Neural progenitor cell (in vitro differentiated cells): ENCODE measurements around the gene NUBP2. TPM values are rescaled to one million over a fixed set of nuclear protein-coding genes. Genes with fewer than 3 reads are reported as not detected.

Experiments used
- DNase-seq: peaks from one replicate; pipeline ENCODE4 v3.0.0-alpha.2; 2016; ENCODE audit warnings: low spot score
- H2AFZ ChIP-seq: fragments of 200-600 bp; sonication (generic); replicated peaks from 2 replicates; pipeline ENCODE4 v1.6.1; 2016; ENCODE audit warnings: antibody characterized with exemption
- H3F3A ChIP-seq: fragments of 200-600 bp; sonication (generic); 2 replicates; pipeline ENCODE4 v1.6.1; 2016; ENCODE audit warnings: antibody characterized with exemption, low read depth
- H3K27ac ChIP-seq: fragments of 200-600 bp; sonication (generic); 2 replicates; pipeline ENCODE4 v1.5.1; 2016; ENCODE audit warnings: mild to moderate bottlenecking
- H3K27me3 ChIP-seq: fragments of 200-600 bp; sonication (generic); 2 replicates; pipeline ENCODE4 v1.6.1; 2016; ENCODE audit warnings: mild to moderate bottlenecking, moderate library complexity
- H3K36me3 ChIP-seq: fragments of 200-600 bp; sonication (generic); 2 replicates; pipeline ENCODE4 v1.5.1; 2016
- H3K4me1 ChIP-seq: fragments of 200-600 bp; sonication (generic); 2 replicates; pipeline ENCODE4 v1.6.1; 2016; ENCODE audit warnings: mixed run types
- H3K4me2 ChIP-seq: fragments of 200-600 bp; sonication (generic); 2 replicates; pipeline ENCODE4 v1.6.1; 2016
- H3K4me3 ChIP-seq: fragments of 200-600 bp; sonication (generic); 2 replicates; pipeline ENCODE4 v1.5.1; 2016
- H3K79me2 ChIP-seq: fragments of 200-600 bp; sonication (generic); 2 replicates; pipeline ENCODE4 v1.6.1; 2016; ENCODE audit warnings: low read depth
- H3K9ac ChIP-seq: fragments of 200-600 bp; sonication (generic); 2 replicates; pipeline ENCODE4 v1.6.1; 2016
- H3K9me3 ChIP-seq: fragments of 200-600 bp; sonication (generic); 2 replicates; pipeline ENCODE4 v1.5.1; 2016; ENCODE audit warnings: low read depth
- H4K20me1 ChIP-seq: fragments of 200-600 bp; sonication (generic); 2 replicates; pipeline ENCODE4 v1.6.1; 2016; ENCODE audit warnings: low read depth
- H3K27ac Mint-ChIP-seq: 3 replicates; pipeline ENCODE4 v1.8.0; 2021; ENCODE audit warnings: mixed read lengths
- H3K27me3 Mint-ChIP-seq: 2 replicates; pipeline ENCODE4 v1.8.0; 2022; ENCODE audit warnings: low read depth, mild to moderate bottlenecking, inconsistent platforms, moderate library complexity, mixed read lengths; ENCODE audit not compliant: insufficient read depth
- H3K36me3 Mint-ChIP-seq: 3 replicates; pipeline ENCODE4 v1.8.0; 2021; ENCODE audit warnings: mixed read lengths
- H3K4me1 Mint-ChIP-seq: 3 replicates; pipeline ENCODE4 v1.8.0; 2021; ENCODE audit warnings: mixed read lengths
- H3K4me3 Mint-ChIP-seq: 3 replicates; pipeline ENCODE4 v1.8.0; 2021; ENCODE audit warnings: mild to moderate bottlenecking, moderate library complexity, mixed read lengths
- H3K9me3 Mint-ChIP-seq: 3 replicates; pipeline ENCODE4 v1.8.0; 2020; ENCODE audit warnings: mixed read lengths
- EZH2 ChIP-seq: fragments of 200-600 bp; sonication (generic); IDR thresholded peaks from 2 replicates; pipeline ENCODE4 v1.6.1; 2017; ENCODE audit warnings: antibody characterized with exemption, mild to moderate bottlenecking, moderate library complexity
- EZH2phosphoT487 ChIP-seq: fragments of 200-600 bp; sonication (generic); IDR thresholded peaks from 2 replicates; pipeline ENCODE4 v1.6.1; 2017; ENCODE audit warnings: antibody characterized with exemption
- total RNA-seq: library from RNA; depleted of rRNA; stranded (reverse); fragments of >200 nt; gene quantifications from 2 replicates; pipeline ENCODE4 v1.2.3, GENCODE V29; 2015; ENCODE audit warnings: low replicate concordance
- TF ChIP-seq, protein P1 (sequence below): fragments of 200-600 bp; sonication (generic); IDR thresholded peaks from 2 replicates; pipeline ENCODE4 v1.5.1; 2017; ENCODE audit warnings: antibody characterized with exemption, mild to moderate bottlenecking

NUBP2 gene
- total RNA-seq, 1 donor from 2014 or later, result 22.8 TPM

GRCh38 chr16:1754204-1754603 is 28.6 kb upstream of the NUBP2 start:
- Histone ChIP-seq H2AFZ (no peak overlapping the region), H3K79me2 (no peaks in the 10 kb centered on the region), H3K4me1 (no peaks in the 10 kb centered on the region), H3K9ac (no peak overlapping the region), H3K27ac (no peak overlapping the region), H3K27me3 (no peaks in the 10 kb centered on the region), H3K4me2 (no peak overlapping the region), H4K20me1 (no peaks in the 10 kb centered on the region), H3K36me3 (no peaks in the 10 kb centered on the region), H3F3A (no peaks in the 10 kb centered on the region), H3K4me3 (no peak overlapping the region), H3K9me3 (no peaks in the 10 kb centered on the region)
- no peak overlapping the region for H3K27ac Mint-ChIP-seq
- TF ChIP-seq EZH2phosphoT487 (no peak), EZH2 (no peak)
- TF ChIP-seq, protein P1, sequence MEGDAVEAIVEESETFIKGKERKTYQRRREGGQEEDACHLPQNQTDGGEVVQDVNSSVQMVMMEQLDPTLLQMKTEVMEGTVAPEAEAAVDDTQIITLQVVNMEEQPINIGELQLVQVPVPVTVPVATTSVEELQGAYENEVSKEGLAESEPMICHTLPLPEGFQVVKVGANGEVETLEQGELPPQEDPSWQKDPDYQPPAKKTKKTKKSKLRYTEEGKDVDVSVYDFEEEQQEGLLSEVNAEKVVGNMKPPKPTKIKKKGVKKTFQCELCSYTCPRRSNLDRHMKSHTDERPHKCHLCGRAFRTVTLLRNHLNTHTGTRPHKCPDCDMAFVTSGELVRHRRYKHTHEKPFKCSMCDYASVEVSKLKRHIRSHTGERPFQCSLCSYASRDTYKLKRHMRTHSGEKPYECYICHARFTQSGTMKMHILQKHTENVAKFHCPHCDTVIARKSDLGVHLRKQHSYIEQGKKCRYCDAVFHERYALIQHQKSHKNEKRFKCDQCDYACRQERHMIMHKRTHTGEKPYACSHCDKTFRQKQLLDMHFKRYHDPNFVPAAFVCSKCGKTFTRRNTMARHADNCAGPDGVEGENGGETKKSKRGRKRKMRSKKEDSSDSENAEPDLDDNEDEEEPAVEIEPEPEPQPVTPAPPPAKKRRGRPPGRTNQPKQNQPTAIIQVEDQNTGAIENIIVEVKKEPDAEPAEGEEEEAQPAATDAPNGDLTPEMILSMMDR, result no peak
- no peak for DNase-seq
- peaks cover 4% of the 10 kb centered on the region for H3K27me3 Mint-ChIP-seq
- no peaks in the 10 kb centered on the region for H3K9me3 Mint-ChIP-seq
- H3K4me3 Mint-ChIP-seq, result no peak overlapping the region
- H3K36me3 Mint-ChIP-seq, result peaks cover 5% of the 10 kb centered on the region
- H3K4me1 Mint-ChIP-seq, result no peaks in the 10 kb centered on the region

GRCh38 chr16:1757714-1758461 is 24.9 kb upstream of the NUBP2 start:
- H3K4me3 ChIP-seq, result no peak overlapping the region
- no peaks in the 10 kb centered on the region for H3K9me3 ChIP-seq
- Mint-ChIP-seq H3K9me3 (no peaks in the 10 kb centered on the region), H3K27me3 (peaks cover 4% of the 10 kb centered on the region), H3K36me3 (peaks cover 7% of the 10 kb centered on the region), H3K4me3 (no peak overlapping the region), H3K27ac (no peak overlapping the region), H3K4me1 (no peaks in the 10 kb centered on the region)
- no peak for DNase-seq
- H3K27me3 ChIP-seq, result no peaks in the 10 kb centered on the region
- no peaks in the 10 kb centered on the region for H3K79me2 ChIP-seq
- H2AFZ ChIP-seq, result no peak overlapping the region
- no peak overlapping the region for H3K27ac ChIP-seq
- H3K9ac ChIP-seq, result no peak overlapping the region
- TF ChIP-seq, protein P1, result no peak
- no peak for TF ChIP-seq EZH2phosphoT487
- no peak for TF ChIP-seq EZH2
- no peak overlapping the region for H3K4me2 ChIP-seq
- peaks cover 1% of the 10 kb centered on the region for H3F3A ChIP-seq
- H3K36me3 ChIP-seq, result no peaks in the 10 kb centered on the region
- no peaks in the 10 kb centered on the region for H3K4me1 ChIP-seq
- peaks cover 1% of the 10 kb centered on the region for H4K20me1 ChIP-seq

GRCh38 chr16:1758923-1759322 is 23.8 kb upstream of the NUBP2 start:
- TF ChIP-seq EZH2 (no peak), EZH2phosphoT487 (no peak)
- TF ChIP-seq, protein P1, result no peak
- peaks cover 7% of the 10 kb centered on the region for H3K36me3 Mint-ChIP-seq
- no peak overlapping the region for H3K27ac Mint-ChIP-seq
- Histone ChIP-seq H3K79me2 (no peaks in the 10 kb centered on the region), H3K36me3 (no peaks in the 10 kb centered on the region), H3K9ac (no peak overlapping the region), H4K20me1 (peaks cover 8% of the 10 kb centered on the region), H3K9me3 (no peaks in the 10 kb centered on the region), H3K27me3 (no peaks in the 10 kb centered on the region), H3K4me2 (no peak overlapping the region), H3K27ac (no peak overlapping the region), H3K4me3 (no peak overlapping the region), H3F3A (peaks cover 8% of the 10 kb centered on the region), H2AFZ (no peak overlapping the region), H3K4me1 (no peaks in the 10 kb centered on the region)
- H3K9me3 Mint-ChIP-seq, result no peaks in the 10 kb centered on the region
- no peaks in the 10 kb centered on the region for H3K4me1 Mint-ChIP-seq
- H3K27me3 Mint-ChIP-seq, result peaks cover 4% of the 10 kb centered on the region
- no peak overlapping the region for H3K4me3 Mint-ChIP-seq
- no peak for DNase-seq
